Measurements from ENCODE around the gene TERF2IP. TPM values are rescaled to one million over a fixed set of nuclear protein-coding genes. Genes with fewer than 3 reads are reported as not detected.

The TERF2IP gene
- total and polyA plus RNA-seq, 9 of the 15 experiments (the other 6 are each of a cell fraction or from before 2014, with no cell fraction given), result 14.5 to 64.2 (median 47.0) TPM

DNA sequence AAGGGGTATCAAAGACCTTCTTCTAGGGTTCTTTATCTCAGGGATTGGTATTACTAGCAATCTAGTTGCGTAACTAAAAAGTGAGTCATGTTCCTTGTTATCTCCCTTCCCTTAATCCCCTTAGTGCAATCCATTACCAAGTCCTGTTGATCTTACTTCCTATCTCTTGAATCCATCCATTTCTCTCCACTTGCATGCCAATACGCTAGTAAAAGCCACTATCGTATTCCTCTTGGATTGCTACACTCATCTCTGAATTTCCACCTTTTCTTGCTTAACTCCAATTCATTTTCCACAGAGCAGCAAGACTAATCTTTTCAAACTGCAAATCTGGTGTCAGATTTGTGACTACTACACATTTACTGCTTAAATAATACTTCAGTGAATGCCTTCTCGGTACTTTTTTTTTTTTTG is 22.6 kb upstream of the TERF2IP start (continued):
- TF ChIP-seq MTA2 (IDR thresholded peaks at IDR 0.05; ENCODE audit: low read depth) (peak; percentile 72), ZNF584 (CRISPR knock-in tag; IDR thresholded peaks at IDR 0.05; ENCODE audit: low read depth) (no peak), BCOR (IDR thresholded peaks at IDR 0.05) (peak; percentile 75), CAMTA2 (CRISPR knock-in tag; conservative IDR thresholded peaks at IDR 0.05) (no peak), TCF3 (CRISPR knock-in tag; IDR thresholded peaks at IDR 0.05) (peak; percentile 64), PHB2 (IDR thresholded peaks at IDR 0.05; ENCODE audit: low read depth) (no peak), KHSRP (IDR thresholded peaks at IDR 0.05) (0 out of 2 replicates have a peak, but pooled peaks have one; percentile 29), RNF2 (IDR thresholded peaks at IDR 0.05) (0 out of 2 replicates have a peak, but pooled peaks have one; percentile 22), HDAC1 (IDR thresholded peaks at IDR 0.05) (peak in 1 of 2 experiments; percentile 86; a peak in 2 of 4 replicates), ZNF124 (CRISPR knock-in tag; IDR thresholded peaks at IDR 0.05) (no peak), KDM1A (IDR thresholded peaks at IDR 0.05) (peak; percentile 96 to 97), SNIP1 (IDR thresholded peaks at IDR 0.05; ENCODE audit: low read depth) (no peak), LEF1 (IDR thresholded peaks at IDR 0.05) (peak; percentile 44; the same call in 1 of the 2 replicates), CBFA2T3 (IDR thresholded peaks at IDR 0.05) (peak; percentile 90), HDGF (IDR thresholded peaks at IDR 0.05) (no peak), JUND (IDR thresholded peaks at IDR 0.05; ENCODE audit: borderline replicate concordance, low read depth, low read length) (peak; percentile 98), JUND (tag; IDR thresholded peaks at IDR 0.05; ENCODE audit: borderline replicate concordance, low read depth, low read length) (peak; percentile 98), EP300 (IDR thresholded peaks at IDR 0.05; ENCODE audit: low read length) (peak; percentile 77), NEUROD1 (IDR thresholded peaks at IDR 0.05; ENCODE audit: borderline replicate concordance, low read depth, low read length, partially characterized antibody) (peak; percentile 49)
- TF ChIP-seq, protein P1, sequence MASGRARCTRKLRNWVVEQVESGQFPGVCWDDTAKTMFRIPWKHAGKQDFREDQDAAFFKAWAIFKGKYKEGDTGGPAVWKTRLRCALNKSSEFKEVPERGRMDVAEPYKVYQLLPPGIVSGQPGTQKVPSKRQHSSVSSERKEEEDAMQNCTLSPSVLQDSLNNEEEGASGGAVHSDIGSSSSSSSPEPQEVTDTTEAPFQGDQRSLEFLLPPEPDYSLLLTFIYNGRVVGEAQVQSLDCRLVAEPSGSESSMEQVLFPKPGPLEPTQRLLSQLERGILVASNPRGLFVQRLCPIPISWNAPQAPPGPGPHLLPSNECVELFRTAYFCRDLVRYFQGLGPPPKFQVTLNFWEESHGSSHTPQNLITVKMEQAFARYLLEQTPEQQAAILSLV (tag; IDR thresholded peaks at IDR 0.05), result peak; percentile 71
- TF ChIP-seq, protein P2, sequence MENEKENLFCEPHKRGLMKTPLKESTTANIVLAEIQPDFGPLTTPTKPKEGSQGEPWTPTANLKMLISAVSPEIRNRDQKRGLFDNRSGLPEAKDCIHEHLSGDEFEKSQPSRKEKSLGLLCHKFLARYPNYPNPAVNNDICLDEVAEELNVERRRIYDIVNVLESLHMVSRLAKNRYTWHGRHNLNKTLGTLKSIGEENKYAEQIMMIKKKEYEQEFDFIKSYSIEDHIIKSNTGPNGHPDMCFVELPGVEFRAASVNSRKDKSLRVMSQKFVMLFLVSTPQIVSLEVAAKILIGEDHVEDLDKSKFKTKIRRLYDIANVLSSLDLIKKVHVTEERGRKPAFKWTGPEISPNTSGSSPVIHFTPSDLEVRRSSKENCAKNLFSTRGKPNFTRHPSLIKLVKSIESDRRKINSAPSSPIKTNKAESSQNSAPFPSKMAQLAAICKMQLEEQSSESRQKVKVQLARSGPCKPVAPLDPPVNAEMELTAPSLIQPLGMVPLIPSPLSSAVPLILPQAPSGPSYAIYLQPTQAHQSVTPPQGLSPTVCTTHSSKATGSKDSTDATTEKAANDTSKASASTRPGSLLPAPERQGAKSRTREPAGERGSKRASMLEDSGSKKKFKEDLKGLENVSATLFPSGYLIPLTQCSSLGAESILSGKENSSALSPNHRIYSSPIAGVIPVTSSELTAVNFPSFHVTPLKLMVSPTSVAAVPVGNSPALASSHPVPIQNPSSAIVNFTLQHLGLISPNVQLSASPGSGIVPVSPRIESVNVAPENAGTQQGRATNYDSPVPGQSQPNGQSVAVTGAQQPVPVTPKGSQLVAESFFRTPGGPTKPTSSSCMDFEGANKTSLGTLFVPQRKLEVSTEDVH (IDR thresholded peaks at IDR 0.05; ENCODE audit: low read depth, partially characterized antibody), result peak; percentile 32

Measured in K562 (cell line).